ENCODE measurements around the gene GNG13. TPM values are rescaled to one million over a fixed set of nuclear protein-coding genes. Genes with fewer than 3 reads are reported as not detected.

The GNG13 gene
- total and polyA plus RNA-seq, 2 donors (not counting 3 experiments of a cell fraction or from before 2014, with no cell fraction given) = not detected

DNA sequence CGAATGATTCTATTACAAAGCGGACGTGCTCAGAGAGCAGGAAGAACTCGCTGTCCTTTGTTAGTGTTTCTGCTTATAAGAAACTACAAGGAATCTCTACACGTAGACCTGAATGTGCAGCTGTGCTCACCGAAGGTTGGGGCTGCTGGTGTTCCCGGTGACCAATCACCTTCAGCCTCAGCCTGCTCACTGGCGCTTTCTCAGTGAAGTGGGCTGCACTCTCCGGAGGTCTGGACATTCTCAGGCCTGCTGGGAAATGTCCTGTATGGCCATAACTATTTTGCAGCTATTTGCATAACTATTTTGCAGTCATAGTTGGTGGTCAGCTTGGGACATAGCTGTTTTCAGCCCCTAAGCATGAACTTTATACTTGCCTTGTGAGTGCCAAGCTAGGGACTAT, 50.0 kb downstream of the GNG13 start:
- Histone ChIP-seq H3K27me3 (ENCODE audit: control insufficient read depth in 2 of 2, insufficient read depth in 2 of 2, low read length in 2 of 2) (peaks cover 4% of the 10 kb centered on the region in 2 experiments), H3K79me2 (ENCODE audit: control insufficient read depth, insufficient read depth, low read length) (no peaks in the 10 kb centered on the region), H3K9ac (replicated peaks; ENCODE audit: extremely low read depth, insufficient read depth, low read length) (no peak overlapping the region), H3K27ac (ENCODE audit: insufficient read depth, low read depth, low read length) (no peak overlapping the region), H3K4me3 (replicated peaks in 1 of 3; ENCODE audit: insufficient read depth in 1 of 3, low read depth in 1 of 3, low read length in 3 of 3) (no peak overlapping the region), H3K4me1 (ENCODE audit: control insufficient read depth, extremely low read depth, insufficient read depth, low read length) (no peaks in the 10 kb centered on the region), H3K36me3 (ENCODE audit: control insufficient read depth in 2 of 2, extremely low read depth in 1 of 2, insufficient read depth in 2 of 2, low read length in 2 of 2) (no peaks in the 10 kb centered on the region), H4K20me1 (replicated peaks; ENCODE audit: control insufficient read depth, extremely low read depth, insufficient read depth, low read length) (no peaks in the 10 kb centered on the region), H3K4me2 (ENCODE audit: insufficient read depth, low read length) (no peak overlapping the region), H2AFZ (ENCODE audit: low read depth, low read length) (no peak overlapping the region), H3K9me3 (replicated peaks; ENCODE audit: control insufficient read depth, insufficient read depth, low read length) (no peaks in the 10 kb centered on the region), H3K9me1 (replicated peaks; ENCODE audit: control insufficient read depth, extremely low read depth, insufficient read depth, low read length) (no peaks in the 10 kb centered on the region)
- intact Hi-C loops (cut with micrococcal nuclease) = no loop called here
- POLR2A ChIA-PET = no interaction called here
- FAIRE-seq = no peak
- CTCF ChIA-PET = interaction anchor here (1.2 kb wide), 1 partner anchor 38 kb away, joined by 3 read pairs; no protein-coding TSS in a partner anchor
- no TSS peak for BruUV-seq (replicated peaks)
- no peak for TF ChIP-seq FOS (IDR thresholded peaks at IDR 0.05; ENCODE audit: borderline replicate concordance, insufficient read depth, low read length)
- TF ChIP-seq JUN (IDR thresholded peaks at IDR 0.05; ENCODE audit: borderline replicate concordance, insufficient read depth, insufficient read length, low read depth) = no peak
- TF ChIP-seq GATA2 (IDR thresholded peaks at IDR 0.05; ENCODE audit: insufficient read depth, insufficient read length, low read depth, low read length) = no peak
- TF ChIP-seq CTCF (IDR thresholded peaks at IDR 0.05; ENCODE audit: extremely low read depth in 1 of 2, insufficient read depth in 1 of 2, low read depth in 1 of 2, low read length in 2 of 2) = no peak
- no peak for TF ChIP-seq POLR2AphosphoS5 (IDR thresholded peaks at IDR 0.05; ENCODE audit: insufficient read depth, low read depth, low read length)
- TF ChIP-seq, protein P1, sequence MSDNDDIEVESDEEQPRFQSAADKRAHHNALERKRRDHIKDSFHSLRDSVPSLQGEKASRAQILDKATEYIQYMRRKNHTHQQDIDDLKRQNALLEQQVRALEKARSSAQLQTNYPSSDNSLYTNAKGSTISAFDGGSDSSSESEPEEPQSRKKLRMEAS (IDR thresholded peaks at IDR 0.05; ENCODE audit: insufficient read depth, insufficient read length) = no peak
- no peak for TF ChIP-seq EZH2 (IDR thresholded peaks at IDR 0.05; ENCODE audit: borderline replicate concordance, low read depth, low read length, severe bottlenecking)
- no peak for TF ChIP-seq MYC (IDR thresholded peaks at IDR 0.05; ENCODE audit: low read depth, low read length)
- no peak for TF ChIP-seq POLR2A (IDR thresholded peaks at IDR 0.05; ENCODE audit: low read depth, low read length)
- DNase-seq (ENCODE audit: low read depth, low spot score) = no peak
- dilution Hi-C loops (cut with MboI; ENCODE audit: extremely low pct_ligation_motif_present, low sequenced_read_pairs) = no loop called here
